Keratinocyte (primary cell): ENCODE data around the gene TNIK.

Experiments used
- CTCF ChIP-seq, 3 experiments: IDR thresholded peaks in 1 of 3; conservative IDR thresholded peaks in 1 of 3; optimal IDR thresholded peaks in 1 of 3; 2 replicates in 2 of 3; 3 replicates in 1 of 3; pipeline versions ENCODE3 to v1.5.1; 2011; ENCODE audit warnings: low read length in 3 of 3, mild to moderate bottlenecking in 3 of 3, moderate library complexity in 2 of 3, control low read depth in 1 of 3, inconsistent platforms in 1 of 3; ENCODE audit not compliant: insufficient read depth in 2 of 3; ENCODE audit errors: extremely low read depth in 1 of 3
- EZH2 ChIP-seq: IDR thresholded peaks from one replicate; pipeline ENCODE4 v1.6.1; 2012; ENCODE audit warnings: inconsistent platforms, mild to moderate bottlenecking, low read length, moderate library complexity

GRCh38 chr3:171242951-171243350, 217.3 kb downstream of the TNIK start:
- TF ChIP-seq CTCF (optimal IDR thresholded peaks at IDR 0.05 in 1 of 3, IDR thresholded peaks at IDR 0.05 in 1 of 3, conservative IDR thresholded peaks at IDR 0.05 in 1 of 3; ENCODE audit: extremely low read depth in 1 of 3, insufficient read depth in 2 of 3, low read length in 3 of 3) (no peak), EZH2 (no peak)
